ENCODE data around the gene TAT. TPM values are rescaled to one million over a fixed set of nuclear protein-coding genes. Genes with fewer than 3 reads are reported as not detected.
"Not testable (repeated sequence)": the region's sequence is repeated elsewhere in the genome, so short reads cannot be mapped to it uniquely, and the experiment has no call there.

TAT gene
- polyA plus RNA-seq, 1 experiment, result not detected

- peaks cover 2% of the 10 kb centered on the region; the same call in 1 of the 2 replicates for H3K27me3 ChIP-seq (ENCODE audit: control insufficient read depth, insufficient read depth, low read length)
- ChIA-PET CTCF (interaction anchor here (1.1 kb wide), 1 partner anchor 206 kb away, joined by 3 read pairs; no protein-coding TSS in a partner anchor), POLR2A (no interaction called here)
- no peak overlapping the region for H3K4me3 ChIP-seq (ENCODE audit: low read depth, low read length)
- no peak for TF ChIP-seq CTCF (IDR thresholded peaks at IDR 0.05; ENCODE audit: insufficient read depth, low read depth, low read length)
- no peak for DNase-seq (ENCODE audit: low read depth)
- no peaks in the 10 kb centered on the region for H3K36me3 ChIP-seq (ENCODE audit: control insufficient read depth, insufficient read depth, low read length)
These were observed 41.5 kb upstream of the TAT start for GRCh38 chr16:71618429-71618828.

GRCh38 chr16:71614956-71615355 is 38.1 kb upstream of the TAT start:
- H3K36me3 ChIP-seq (ENCODE audit: control insufficient read depth, insufficient read depth, low read length); POLR2A ChIA-PET; H3K27me3 ChIP-seq (ENCODE audit: control insufficient read depth, insufficient read depth, low read length); H3K4me3 ChIP-seq (ENCODE audit: low read depth, low read length); DNase-seq (ENCODE audit: low read depth): not testable (repeated sequence)
- CTCF ChIA-PET, result interaction anchor here (1.6 kb wide), 1 partner anchor 203 kb away, joined by 3 read pairs; no protein-coding TSS in a partner anchor

- Histone ChIP-seq H3K4me3 (ENCODE audit: low read depth, low read length) (no peak overlapping the region), H3K27me3 (ENCODE audit: control insufficient read depth, insufficient read depth, low read length) (peaks cover 2% of the 10 kb centered on the region; the same call in 1 of the 2 replicates), H3K36me3 (ENCODE audit: control insufficient read depth, insufficient read depth, low read length) (no peaks in the 10 kb centered on the region)
- peak; percentile 96 for TF ChIP-seq CTCF (IDR thresholded peaks at IDR 0.05; ENCODE audit: insufficient read depth, low read depth, low read length)
- DNase-seq (ENCODE audit: low read depth), result no peak
- ChIA-PET POLR2A (no interaction called here), CTCF (interaction anchor here (0.5 to 2.6 kb wide), 31 partner anchors 8 to 350 kb away, joined by 3 to 15 read pairs (median 4); no protein-coding TSS in a partner anchor)
These were observed 34.3 kb upstream of the TAT start for GRCh38 chr16:71610936-71611871.

- Histone ChIP-seq H3K27me3 (ENCODE audit: control insufficient read depth, insufficient read depth, low read length) (peaks cover 2% of the 10 kb centered on the region; the same call in 1 of the 2 replicates), H3K4me3 (ENCODE audit: low read depth, low read length) (no peak overlapping the region), H3K36me3 (ENCODE audit: control insufficient read depth, insufficient read depth, low read length) (no peaks in the 10 kb centered on the region)
- DNase-seq (ENCODE audit: low read depth), result no peak
- ChIA-PET CTCF (interaction anchor here (0.8 to 2.6 kb wide), 23 partner anchors 8 to 351 kb away, joined by 3 to 15 read pairs (median 5); no protein-coding TSS in a partner anchor), POLR2A (no interaction called here)
- TF ChIP-seq CTCF (IDR thresholded peaks at IDR 0.05; ENCODE audit: insufficient read depth, low read depth, low read length), result no peak
These were observed 33.6 kb upstream of the TAT start for GRCh38 chr16:71610447-71610846.

- Histone ChIP-seq H3K36me3 (ENCODE audit: control insufficient read depth, insufficient read depth, low read length) (no peaks in the 10 kb centered on the region), H3K4me3 (ENCODE audit: low read depth, low read length) (no peak overlapping the region), H3K27me3 (ENCODE audit: control insufficient read depth, insufficient read depth, low read length) (no peaks in the 10 kb centered on the region)
- CTCF ChIA-PET, result interaction anchor here (2.6 kb wide), 1 partner anchor 14 kb away, joined by 14 read pairs; no protein-coding TSS in a partner anchor
- TF ChIP-seq CTCF (IDR thresholded peaks at IDR 0.05; ENCODE audit: insufficient read depth, low read depth, low read length), result no peak
- POLR2A ChIA-PET, result no interaction called here
- DNase-seq (ENCODE audit: low read depth), result no peak
These were observed 32.2 kb upstream of the TAT start for GRCh38 chr16:71609066-71609465.

Data from BJ (cell line).